PC-3 (cell line): ENCODE measurements around the gene MYMK.

Experiments
- CTCF ChIP-seq: fragments of 300-600 bp; sonication (generic); conservative IDR thresholded peaks from 2 replicates; pipeline ENCODE4 v1.5.1; 2017; ENCODE audit warnings: antibody characterized with exemption, low read depth, mild to moderate bottlenecking, low read length
- EZH2 ChIP-seq: fragments of 300-600 bp; sonication (generic); IDR thresholded peaks from one replicate; pipeline ENCODE4 v1.6.1; 2017; ENCODE audit warnings: antibody characterized with exemption, mild to moderate bottlenecking, low read length; ENCODE audit not compliant: unreplicated experiment

- TF ChIP-seq CTCF = no peak
- TF ChIP-seq EZH2 = no peak
Observed at GRCh38 chr9:133520121-133520835, 4.5 kb downstream of the MYMK start.
